Measurements from ENCODE around the gene G6PD.

GRCh38 chrX:154525606-154526490 is 20.8 kb downstream of the G6PD start:
- no peak for TF ChIP-seq CTCF (IDR thresholded peaks at IDR 0.05)
- no peak for TF ChIP-seq POLR2A (IDR thresholded peaks at IDR 0.05)
- TF ChIP-seq POLR2AphosphoS5 (IDR thresholded peaks at IDR 0.05; ENCODE audit: insufficient read depth in 1 of 2, low read depth in 1 of 2), result no peak
